ENCODE data around the gene CAMK2N1. TPM values are rescaled to one million over a fixed set of nuclear protein-coding genes. Genes with fewer than 3 reads are reported as not detected.

The CAMK2N1 gene
- polyA plus RNA-seq, 1 donor: 4.2 TPM

GRCh38 chr1:20446796-20447195, 39.2 kb downstream of the CAMK2N1 start:
- DNase-seq (ENCODE audit: low read depth): no peak

GRCh38 chr1:20445956-20446355, 40.1 kb downstream of the CAMK2N1 start:
- no peak for DNase-seq (ENCODE audit: low read depth)

GRCh38 chr1:20443703-20444586, 42.1 kb downstream of the CAMK2N1 start:
- DNase-seq (ENCODE audit: low read depth): no peak

- no peak for DNase-seq (ENCODE audit: low read depth)
Observed at GRCh38 chr1:20442920-20443625, 42.9 kb downstream of the CAMK2N1 start.

GRCh38 chr1:20440785-20441200, 45.2 kb downstream of the CAMK2N1 start:
- DNase-seq (ENCODE audit: low read depth): no peak

- DNase-seq (ENCODE audit: low read depth): no peak
Observed at GRCh38 chr1:20439282-20439681, 46.7 kb downstream of the CAMK2N1 start.

- no peak for DNase-seq (ENCODE audit: low read depth)
Observed at GRCh38 chr1:20437640-20438039, 48.4 kb downstream of the CAMK2N1 start.

GRCh38 chr1:20432891-20433290, 53.1 kb downstream of the CAMK2N1 start:
- DNase-seq (ENCODE audit: low read depth): no peak

Other genes with a start within 250 kb of the CAMK2N1 start
- 0.13 TPM for gene VWA5B1, start 195.3 kb downstream of the CAMK2N1 start, polyA plus RNA-seq (ENCODE audit: insufficient read length)
- gene MUL1, start 21.9 kb upstream of the CAMK2N1 start, polyA plus RNA-seq (ENCODE audit: insufficient read length): 20.0 TPM
- 0.58 TPM for gene FAM43B, start 66.4 kb upstream of the CAMK2N1 start, polyA plus RNA-seq (ENCODE audit: insufficient read length)
- 0.18 TPM for gene CDA, start 102.9 kb upstream of the CAMK2N1 start, polyA plus RNA-seq (ENCODE audit: insufficient read length)
- 38.7 TPM for gene PINK1, start 147.2 kb upstream of the CAMK2N1 start, polyA plus RNA-seq (ENCODE audit: insufficient read length)
- 122 TPM for gene DDOST, start 175.2 kb upstream of the CAMK2N1 start, polyA plus RNA-seq (ENCODE audit: insufficient read length)
- 3.2 TPM for gene KIF17, start 231.8 kb upstream of the CAMK2N1 start, polyA plus RNA-seq (ENCODE audit: insufficient read length)
- 0.15 TPM for gene SH2D5, start 246.5 kb upstream of the CAMK2N1 start, polyA plus RNA-seq (ENCODE audit: insufficient read length)

Data from forelimb muscle (tissue), 1 donor.